GDM1 (cell line): ENCODE data around the gene GREB1L.
"Not testable (repeated sequence)": the region's sequence is repeated elsewhere in the genome, so short reads cannot be mapped to it uniquely, and the experiment has no call there.

Experiments
- DNase-seq: peaks from one replicate; lab custom pipeline; 2025; lab: John Stamatoyannopoulos, UW

Gene GREB1L

DNA sequence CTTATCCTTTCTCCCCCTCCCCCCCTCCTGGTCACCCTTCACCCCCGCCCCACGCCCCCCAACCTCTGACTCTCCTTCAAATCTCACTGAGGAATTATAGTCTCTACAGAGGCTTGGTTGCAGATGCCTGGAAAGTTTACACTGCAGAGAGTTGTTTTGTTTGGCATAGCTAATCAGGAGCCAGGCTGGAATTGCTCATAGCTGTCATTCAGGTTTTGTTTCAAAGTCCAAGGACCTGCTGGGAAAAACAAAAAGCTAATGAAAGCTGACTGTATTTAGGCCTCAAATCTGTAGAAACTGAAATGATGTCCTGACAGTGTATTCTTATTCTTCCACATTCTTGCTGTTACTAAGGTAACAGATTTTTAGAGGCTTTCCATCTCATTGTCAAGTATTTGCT lies 22.6 kb downstream of the GREB1L start:
- no peak for DNase-seq

DNA sequence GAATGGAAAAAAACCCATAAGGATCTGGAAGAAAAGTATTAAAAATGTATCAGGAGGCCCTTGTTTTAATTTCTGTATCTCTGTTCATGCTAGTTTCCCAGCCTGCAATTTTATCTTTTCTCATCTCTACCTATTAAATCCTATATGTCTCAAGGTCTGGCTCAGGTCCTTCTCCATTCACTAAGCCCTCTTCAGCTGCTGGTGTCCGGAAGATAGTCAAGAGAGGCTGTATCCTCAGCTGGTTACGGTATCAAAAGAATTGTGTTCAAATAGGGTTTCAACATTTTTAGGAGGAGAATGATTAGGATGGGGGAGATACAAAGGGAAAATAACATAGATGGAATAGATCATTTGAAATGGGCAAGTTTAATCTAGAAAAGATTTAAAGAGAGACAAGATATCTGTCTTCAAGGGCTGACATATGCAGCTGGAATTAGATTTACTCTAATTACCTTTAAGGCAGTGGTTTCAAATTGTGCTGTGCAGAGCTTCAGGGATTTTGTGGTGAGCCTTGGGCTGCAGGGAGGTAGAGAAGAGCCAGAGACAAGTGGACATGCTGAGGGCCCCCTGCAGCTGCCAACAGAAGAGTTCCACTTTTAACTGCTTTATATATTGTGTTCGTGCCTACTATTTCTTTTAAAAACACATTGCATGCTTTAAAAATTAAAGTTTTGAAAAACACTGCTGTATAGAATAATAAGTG lies 24.1 kb downstream of the GREB1L start:
- no peak for DNase-seq

DNA sequence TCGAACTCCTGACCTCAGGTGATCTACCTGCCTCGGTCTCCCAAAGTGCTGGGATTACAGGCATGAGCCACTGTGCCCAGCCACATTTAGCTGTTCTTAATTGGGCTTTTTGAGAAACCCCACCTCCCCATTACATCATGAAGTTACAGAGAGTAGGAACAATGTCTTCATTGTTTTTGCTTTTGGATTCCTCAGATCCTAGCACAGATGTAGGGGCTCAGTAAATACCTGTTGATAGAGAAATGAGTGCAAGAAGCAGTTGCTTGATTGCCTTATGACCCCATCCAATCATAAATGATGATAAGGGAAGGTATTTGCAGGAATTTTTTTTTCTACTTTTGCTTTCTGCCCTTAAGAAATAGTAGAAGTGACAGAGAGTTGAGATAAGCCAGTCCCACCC lies 25.4 kb downstream of the GREB1L start:
- DNase-seq, result no peak

DNA sequence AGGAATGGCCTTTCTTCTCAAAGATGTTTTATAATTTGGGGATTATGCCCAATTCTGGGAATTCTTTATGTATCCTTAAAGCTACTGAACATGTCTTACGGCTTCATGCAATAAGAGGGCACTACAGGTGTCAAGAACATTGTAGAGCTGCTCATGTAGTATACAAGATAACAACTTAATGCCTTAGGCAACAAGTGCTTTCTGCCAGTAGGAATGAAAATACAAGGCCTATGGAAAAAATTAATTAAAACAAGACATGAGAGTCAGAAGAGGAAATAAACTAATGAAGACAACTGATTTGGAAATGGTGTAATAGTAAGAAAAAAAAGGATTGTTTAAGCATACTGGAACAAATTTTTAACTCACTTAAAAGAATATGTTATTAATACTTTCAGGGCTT lies 27.3 kb downstream of the GREB1L start:
- no peak for DNase-seq

DNA sequence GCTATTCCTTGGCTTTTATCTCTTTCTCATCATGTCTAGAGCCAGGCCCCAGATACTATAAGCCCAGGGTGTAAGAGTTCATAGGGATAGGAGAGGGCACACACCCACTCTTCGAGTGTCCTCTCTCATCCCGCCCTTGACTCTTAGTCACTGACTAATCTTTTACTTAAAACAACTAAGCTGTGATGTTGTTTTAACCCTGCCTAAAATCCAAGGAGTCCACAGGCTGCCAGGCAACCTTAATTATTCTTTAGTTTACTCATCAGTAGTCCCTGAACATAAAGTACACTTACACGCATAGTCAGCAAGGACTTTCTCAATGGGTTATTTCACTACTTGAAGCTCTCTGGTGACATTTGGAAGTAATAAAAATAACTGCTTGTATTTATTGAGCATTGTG lies 28.4 kb downstream of the GREB1L start:
- DNase-seq, result no peak

DNA sequence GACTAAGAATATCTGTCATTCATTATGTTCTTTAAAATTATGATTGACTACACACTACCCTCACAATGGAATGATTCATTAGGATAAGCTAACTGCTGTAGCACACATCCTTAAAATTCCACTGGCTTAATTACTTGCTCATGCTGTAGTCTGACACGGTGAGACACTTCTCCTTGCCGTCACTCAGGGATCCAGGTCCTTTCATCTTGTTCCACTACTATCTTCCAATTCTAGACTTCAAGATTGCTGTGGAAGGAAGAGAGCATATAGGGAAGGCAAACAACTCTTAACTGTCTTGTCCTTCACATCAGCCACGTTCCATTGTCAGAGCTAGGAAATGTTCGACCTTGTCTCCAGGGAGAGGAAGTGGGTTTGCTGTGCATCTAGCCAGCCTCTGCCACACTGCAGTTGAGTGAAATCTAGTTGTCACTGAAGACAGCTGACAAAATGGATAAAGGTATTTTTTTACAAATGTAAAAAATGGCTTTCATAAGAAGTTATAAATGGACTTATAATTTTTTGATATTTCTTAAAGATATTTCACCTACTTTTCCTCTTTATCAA lies 30.1 kb downstream of the GREB1L start:
- no peak for DNase-seq

DNA sequence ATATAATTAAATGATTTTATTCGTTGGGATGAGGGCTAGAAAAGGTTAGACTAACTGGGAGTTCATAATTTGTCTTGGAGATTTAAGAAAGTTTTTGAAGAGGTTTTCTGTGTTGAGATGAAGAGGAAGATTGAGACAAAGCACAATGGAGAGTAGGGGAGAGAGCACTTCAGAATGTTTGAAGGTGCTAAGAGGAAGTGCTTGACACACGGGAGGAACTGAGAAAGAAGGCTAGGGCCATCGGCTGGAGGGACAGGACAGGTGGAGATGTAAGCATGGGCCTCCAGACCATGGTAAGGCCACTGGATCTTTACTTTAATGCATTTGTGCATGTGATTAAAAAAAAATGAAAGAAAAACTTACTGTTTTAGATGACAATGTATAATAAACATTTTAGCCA lies 31.5 kb downstream of the GREB1L start:
- DNase-seq, result no peak

DNA sequence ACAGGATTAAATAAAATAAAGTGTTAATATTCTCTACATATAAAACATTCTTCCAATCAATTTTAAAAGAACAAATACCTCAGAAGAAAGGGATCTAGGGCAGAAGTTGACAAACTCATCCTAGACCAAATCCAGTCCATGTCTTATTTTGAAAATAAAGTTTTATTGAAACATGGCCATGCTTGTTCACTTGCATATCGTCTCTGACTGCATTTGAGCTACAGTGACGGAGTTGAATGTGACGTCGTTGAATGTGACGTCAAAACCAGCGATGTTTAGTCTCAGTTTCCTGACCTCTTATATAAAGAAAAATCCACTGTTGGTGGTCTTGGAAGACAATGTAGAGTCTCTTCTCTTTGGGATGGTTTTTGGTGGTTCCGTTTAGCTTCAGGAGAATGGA lies 33.6 kb downstream of the GREB1L start:
- no peak for DNase-seq

DNA sequence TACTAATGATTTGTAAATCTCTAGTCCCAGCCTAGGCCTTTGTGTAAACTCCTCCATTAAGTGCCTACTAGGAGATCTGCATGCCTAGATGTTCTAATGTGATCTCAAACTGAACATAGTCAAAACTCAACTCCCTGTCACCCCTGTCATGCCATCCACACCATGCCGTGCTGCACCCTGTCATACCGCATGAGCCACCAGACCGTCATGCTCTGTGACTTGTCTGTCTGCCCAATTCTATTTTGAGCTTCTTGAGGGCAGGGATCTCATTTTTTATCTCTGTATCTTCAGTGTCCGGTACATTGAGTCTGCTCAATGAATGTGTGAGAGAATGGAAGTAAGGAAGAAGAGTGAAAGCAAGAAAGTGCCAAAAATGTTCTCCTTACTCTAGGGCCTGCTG lies 35.5 kb downstream of the GREB1L start:
- DNase-seq, result no peak

DNA sequence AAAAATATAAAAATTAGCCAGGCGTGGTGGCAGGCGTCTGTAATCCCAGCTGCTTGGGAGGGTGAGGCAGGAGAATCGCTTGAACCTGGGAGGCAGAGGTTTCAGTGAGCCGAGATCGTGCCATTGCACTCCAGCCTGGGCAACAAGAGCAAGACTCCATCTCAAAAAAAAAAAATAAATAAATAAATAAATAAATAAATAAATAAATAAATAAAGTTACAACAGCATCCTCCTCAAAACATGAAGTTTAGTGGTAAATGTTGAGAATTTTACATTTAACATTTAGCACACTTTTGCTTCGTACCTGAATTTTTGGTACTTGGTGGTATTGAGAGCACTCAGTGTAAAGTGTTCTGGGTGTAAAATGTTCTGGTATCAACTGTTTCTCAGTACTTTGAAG lies 36.2 kb downstream of the GREB1L start:
- not testable (repeated sequence) for DNase-seq

DNA sequence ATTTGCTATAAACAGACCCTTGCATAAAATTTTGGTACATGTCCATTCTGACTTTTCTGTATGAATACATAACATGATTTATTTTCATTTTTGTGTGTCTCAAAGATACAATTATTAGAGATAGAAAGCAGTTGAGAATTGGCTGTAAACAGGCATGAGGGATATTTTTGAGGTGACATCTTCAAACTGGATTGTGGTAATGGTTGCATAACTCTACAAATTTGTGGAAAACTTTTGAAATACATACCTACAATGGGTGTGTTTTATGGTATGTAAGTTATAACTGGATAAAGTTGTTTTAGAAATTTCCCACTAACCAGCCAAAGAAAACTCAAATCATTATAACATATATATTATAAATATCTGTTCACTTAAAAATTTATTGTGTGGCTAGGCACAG lies 39.6 kb downstream of the GREB1L start:
- no peak for DNase-seq

DNA sequence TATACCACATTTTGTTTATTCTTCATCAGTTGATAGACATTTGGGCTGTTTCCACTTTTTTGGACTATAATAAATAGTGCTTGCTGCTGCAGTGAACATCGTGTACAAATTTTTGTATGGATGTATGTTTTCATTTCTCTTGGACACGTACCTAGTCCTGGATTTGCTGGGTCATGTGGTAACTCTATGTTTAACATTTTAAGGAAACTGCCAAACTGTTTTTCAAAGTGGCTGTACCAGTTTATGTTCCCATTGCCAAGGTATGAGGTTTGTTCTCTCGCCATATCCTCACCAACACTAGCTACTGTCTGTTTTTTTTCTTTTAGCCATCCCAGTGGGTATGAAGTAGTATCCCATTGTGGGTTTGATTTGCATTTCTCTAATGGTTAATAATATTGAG lies 42.5 kb downstream of the GREB1L start:
- no peak for DNase-seq

DNA sequence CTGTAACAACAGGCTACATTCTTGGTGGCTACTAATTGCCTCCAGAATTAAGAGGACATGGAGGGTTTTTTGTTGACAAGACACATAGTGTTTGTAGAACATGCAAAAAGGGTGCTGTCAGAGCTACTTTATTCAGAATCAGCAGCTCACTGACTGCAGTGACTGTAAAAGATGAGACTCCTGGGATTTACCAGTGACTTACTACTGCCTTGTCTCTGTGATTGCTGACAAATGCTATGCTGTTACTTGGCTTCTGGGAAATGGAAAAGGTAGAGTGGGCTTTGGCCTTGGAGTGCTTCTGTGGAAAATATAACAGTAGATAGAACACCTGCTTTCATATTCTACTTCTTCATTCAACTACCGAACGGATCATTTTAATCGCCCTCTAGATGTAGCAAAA lies 47.8 kb downstream of the GREB1L start:
- DNase-seq, result no peak

DNA sequence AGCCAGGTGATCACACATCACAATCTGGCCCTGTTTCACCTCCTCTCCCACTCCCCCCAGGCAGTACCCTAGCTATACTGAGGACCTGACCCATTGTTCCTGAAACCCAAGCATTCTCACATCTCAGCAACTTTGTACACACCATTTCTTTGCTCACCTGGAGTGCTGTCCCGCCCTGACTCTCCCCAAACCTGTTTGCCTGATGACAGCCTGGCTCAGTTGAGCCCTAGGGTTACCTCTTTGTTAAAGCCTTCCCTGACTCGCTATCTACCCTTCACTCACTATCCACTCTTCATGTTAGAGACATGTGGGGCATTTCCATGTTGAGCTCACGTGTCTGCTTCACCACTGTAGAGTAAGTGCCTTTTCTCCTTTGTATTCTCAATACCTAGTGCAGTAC lies 49.1 kb downstream of the GREB1L start:
- DNase-seq, result no peak

DNA sequence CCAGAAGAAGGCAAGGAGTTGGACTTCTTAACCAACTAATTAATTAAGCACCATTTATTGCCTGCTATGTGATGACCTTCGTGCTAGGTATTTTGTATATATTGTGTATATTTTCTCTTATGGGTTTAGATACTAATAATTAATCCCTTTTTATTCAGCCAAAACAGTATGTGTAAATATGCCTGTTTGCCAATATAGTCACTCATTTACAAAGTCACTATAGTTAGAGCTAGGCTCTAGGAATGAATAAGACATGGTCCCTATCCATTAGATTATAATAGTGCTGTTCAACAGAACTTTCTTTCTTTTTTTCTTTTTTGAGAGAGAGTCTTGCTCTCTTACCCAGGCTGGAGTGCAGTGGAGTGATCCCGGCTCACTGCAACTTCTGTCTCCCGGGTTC lies 51.4 kb downstream of the GREB1L start:
- no peak for DNase-seq

DNA sequence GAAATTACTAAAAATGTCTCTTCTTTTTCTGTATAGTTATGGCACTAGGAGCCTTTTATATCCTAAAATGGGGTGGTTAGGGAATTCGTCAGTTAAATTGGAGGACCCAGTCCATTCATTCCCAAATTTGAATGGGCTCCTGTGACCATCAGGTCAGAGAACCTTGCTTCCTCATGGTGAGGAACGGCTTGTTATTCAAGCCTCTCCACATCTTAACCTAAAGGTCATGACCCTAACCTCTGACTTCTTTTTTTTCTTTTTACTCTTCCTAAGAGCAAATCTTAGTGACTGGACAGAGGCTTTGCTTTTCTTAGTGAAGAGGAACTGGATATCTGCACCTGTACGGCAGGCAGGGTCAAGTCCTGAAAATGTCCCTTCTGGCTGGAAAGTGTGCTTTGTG lies 53.1 kb downstream of the GREB1L start:
- DNase-seq, result no peak

DNA sequence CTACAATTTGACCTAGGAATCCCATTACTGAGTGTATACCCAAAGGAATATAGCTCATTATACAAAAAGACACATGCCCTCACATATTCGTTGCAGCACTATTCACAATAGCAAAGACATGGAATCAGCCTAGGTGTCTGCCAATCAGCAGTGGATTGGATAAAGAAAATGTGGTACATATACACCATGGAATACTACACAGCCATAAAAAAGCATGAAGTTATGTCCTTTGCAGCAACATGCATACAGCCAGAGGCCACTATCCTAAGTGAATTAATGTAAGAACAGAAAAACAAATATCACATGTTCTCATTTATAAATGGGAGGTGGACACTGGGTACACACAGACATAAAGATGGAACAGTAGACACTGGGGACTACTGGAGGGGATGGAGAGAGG lies 54.0 kb downstream of the GREB1L start:
- DNase-seq, result no peak

DNA sequence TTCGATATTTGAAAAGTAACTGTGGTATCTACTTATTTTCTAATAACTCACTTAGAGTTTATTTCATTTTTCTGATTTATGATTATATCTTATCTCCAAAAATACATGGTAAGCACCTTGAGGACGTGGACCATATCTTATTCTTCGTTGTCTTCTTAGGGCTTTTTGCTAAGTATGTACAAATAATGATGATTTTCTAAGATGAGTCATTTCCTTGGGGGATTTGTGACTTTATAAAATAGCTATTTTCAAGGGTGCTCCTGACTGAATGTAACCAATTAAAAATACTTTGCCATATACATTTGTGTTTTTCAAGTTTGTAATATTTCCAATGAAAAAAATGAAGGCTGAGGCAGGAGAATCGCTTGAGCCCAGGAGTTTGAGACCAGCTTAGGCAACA lies 56.3 kb downstream of the GREB1L start:
- DNase-seq, result no peak

DNA sequence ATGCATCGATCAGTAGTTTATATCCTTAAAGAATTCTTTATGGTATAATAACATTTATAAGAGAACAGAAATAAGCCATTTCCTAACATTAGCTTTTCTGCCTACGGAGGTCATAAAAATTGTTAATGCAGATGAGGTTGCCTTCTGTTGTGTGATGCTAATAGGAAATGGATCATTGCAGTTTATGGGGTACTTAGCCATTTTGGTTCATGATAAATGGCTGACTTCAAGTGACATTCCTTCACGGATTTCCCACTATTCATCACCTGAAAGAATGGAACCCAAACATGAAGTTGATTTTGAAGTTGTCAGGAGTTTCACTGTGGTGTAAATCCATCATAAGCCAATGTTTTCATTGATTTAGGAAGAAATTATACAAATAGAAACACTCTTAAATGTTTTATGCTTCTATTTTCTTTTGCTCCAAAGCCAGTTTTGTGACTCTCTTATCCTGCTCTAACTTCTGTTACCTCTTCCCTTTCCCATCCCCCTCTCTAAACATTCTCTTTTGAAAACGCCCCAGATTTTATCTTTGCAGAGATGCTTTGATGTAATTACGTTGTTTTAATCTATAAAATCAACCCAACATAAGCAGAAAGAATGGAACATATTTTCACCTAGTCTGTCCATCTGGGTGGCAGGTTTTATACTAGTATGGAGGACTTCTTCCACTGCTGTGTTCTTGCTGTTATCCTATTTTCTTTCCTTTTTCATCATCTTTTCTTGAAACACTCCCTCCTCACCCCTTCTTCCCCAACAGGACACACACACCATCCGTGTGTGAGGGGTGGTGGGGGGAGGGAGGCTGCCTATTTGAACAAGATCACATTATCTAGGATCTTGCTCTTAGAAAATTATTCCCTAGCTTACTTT lies 58.2 kb downstream of the GREB1L start:
- no peak for DNase-seq

DNA sequence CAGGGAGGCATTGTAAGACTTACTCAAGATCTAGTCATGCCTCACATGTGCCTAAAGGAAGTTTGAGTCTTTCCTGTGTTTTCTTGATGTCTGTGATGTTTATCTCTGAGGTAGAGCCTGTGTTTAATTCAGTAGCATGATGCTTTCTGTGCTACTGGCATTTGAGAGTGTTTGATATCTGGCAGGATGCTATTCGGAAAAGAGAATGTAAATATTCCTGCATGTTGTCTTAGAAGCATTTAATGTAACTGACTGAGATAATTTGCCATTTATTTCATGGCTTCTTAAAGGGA lies 58.8 kb downstream of the GREB1L start:
- DNase-seq, result no peak

DNA sequence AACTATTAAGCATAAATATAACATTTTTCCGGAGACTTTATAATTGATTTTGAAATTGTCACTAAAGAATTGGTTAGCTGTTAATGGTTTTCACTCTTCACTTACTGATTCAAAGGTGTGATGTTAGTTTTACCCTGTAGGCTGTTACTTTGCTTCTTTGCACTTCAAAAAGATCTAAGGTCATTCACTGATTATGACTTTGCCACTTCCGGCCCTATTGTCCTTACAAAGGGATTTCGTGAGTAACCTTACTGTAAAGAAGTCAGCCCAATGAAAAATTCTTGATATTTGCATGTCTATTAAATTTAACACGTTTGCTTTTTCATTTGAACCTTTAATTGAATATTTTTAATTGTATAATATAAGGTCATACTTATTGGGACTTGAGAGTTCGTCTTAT lies 61.4 kb downstream of the GREB1L start:
- no peak for DNase-seq

DNA sequence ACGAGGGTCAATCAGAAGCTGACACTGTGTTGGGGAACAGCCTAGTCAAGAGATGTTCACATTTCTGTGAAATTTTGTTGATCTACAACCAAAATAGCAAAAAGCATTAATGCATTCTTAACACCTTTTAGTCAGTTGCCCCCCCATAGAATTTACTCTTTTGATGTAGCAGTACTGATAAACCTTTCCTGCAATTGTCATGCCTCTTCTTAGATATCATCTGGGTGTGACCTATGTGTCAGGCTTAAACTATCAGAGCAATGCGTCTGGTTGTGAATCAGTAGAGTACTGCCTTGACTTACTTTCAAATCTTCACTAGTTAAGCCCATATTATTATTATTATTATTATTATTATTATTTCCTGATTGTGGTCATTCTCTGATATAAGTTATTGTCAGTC lies 61.9 kb downstream of the GREB1L start:
- no peak for DNase-seq

DNA sequence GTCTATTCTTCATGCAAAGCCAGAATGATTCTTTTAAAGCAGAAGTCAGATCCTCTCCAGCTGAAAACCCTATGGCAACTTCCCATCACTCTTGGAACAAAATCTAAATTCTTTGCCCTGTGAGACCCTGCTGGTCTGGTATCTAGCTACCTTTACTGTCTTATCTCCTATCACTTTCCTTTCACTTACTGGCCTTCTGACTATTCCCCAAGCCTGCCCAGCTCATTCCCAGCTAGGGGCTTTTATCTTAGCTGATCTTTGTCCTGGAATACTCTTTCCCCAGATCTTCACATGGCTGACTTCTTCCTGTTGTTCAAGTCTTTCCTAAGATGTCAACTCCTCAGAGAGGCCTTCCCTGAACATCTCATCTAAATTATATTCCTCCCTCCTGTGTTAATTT lies 63.6 kb downstream of the GREB1L start:
- no peak for DNase-seq

DNA sequence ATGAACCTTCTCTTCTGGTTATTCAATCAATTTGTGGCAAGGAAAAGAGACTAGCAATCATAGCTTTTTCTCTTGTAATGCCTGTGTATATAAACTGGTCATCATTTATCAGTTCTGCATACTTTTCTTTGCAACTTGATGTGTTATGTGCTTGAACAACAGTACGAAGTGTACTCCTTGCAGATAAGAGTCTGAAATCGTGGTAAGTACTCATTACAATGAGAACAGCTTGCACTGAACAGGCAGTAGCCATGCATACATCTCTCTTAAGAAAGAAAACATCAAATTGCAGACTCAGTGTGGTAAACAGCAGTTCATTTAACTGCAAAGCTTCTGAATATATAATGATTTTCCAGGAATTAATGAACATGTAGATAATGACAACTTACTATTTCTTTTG lies 64.3 kb downstream of the GREB1L start:
- no peak for DNase-seq
